Ishikawa (cell line): Measurements from ENCODE around the gene CSRP1.

ENCODE experiments used
- CEBPB ChIP-seq: IDR thresholded peaks from 2 replicates; pipeline ENCODE4 v1.6.1; 2012
- CREB1 ChIP-seq: IDR thresholded peaks from 2 replicates; pipeline ENCODE4 v1.6.1; 2012; ENCODE audit warnings: low read depth
- EGR1 ChIP-seq: IDR thresholded peaks from 2 replicates; pipeline ENCODE4 v1.6.1; 2012
- FOXM1 ChIP-seq: IDR thresholded peaks from 2 replicates; pipeline ENCODE4 v1.6.1; 2012; ENCODE audit warnings: low read depth, borderline replicate concordance
- MAX ChIP-seq: IDR thresholded peaks from 2 replicates; pipeline ENCODE4 v1.6.1; 2012
- NFIC ChIP-seq: IDR thresholded peaks from 2 replicates; pipeline ENCODE4 v1.6.1; 2012
- RAD21 ChIP-seq: IDR thresholded peaks from 2 replicates; pipeline ENCODE4 v1.6.1; 2012; ENCODE audit warnings: low read depth
- REST ChIP-seq: IDR thresholded peaks from 2 replicates; pipeline ENCODE4 v1.6.1; 2012; ENCODE audit warnings: low read depth, mild to moderate bottlenecking
- TAF1 ChIP-seq: IDR thresholded peaks from 2 replicates; pipeline ENCODE4 v1.6.1; 2012; ENCODE audit warnings: low read depth, mild to moderate bottlenecking
- TCF12 ChIP-seq: IDR thresholded peaks from 2 replicates; pipeline ENCODE4 v1.6.1; 2012; ENCODE audit warnings: low read depth
- TEAD4 ChIP-seq: IDR thresholded peaks from 2 replicates; pipeline ENCODE4 v1.6.1; 2012
- USF1 ChIP-seq: IDR thresholded peaks from 2 replicates; pipeline ENCODE4 v1.6.1; 2012
- YY1 ChIP-seq: IDR thresholded peaks from 2 replicates; pipeline ENCODE4 v1.6.1; 2012; ENCODE audit warnings: low read depth
- ZBTB7A ChIP-seq: IDR thresholded peaks from 2 replicates; pipeline ENCODE4 v1.6.1; 2012; ENCODE audit warnings: low read depth

CSRP1 gene

GRCh38 chr1:201509601-201510374 is 2.9 kb upstream of the CSRP1 start:
- TF ChIP-seq CEBPB, result no peak
- no peak for TF ChIP-seq MAX
- no peak for TF ChIP-seq YY1
- no peak for TF ChIP-seq TCF12
- no peak for TF ChIP-seq FOXM1
- no peak for TF ChIP-seq EGR1
- no peak for TF ChIP-seq USF1
- TF ChIP-seq TEAD4, result no peak
- TF ChIP-seq CREB1, result no peak

GRCh38 chr1:201508809-201509208 is 1.9 kb upstream of the CSRP1 start:
- no peak for TF ChIP-seq NFIC

- TF ChIP-seq USF1 (no peak), CREB1 (no peak), NFIC (no peak), CEBPB (no peak), TAF1 (no peak), EGR1 (no peak), FOXM1 (no peak)
These were observed 395 bp upstream of the CSRP1 start for GRCh38 chr1:201507360-201507675.

- TF ChIP-seq REST, result no peak
- no peak for TF ChIP-seq FOXM1
- no peak for TF ChIP-seq ZBTB7A
- TF ChIP-seq EGR1, result no peak
- no peak for TF ChIP-seq CEBPB
- no peak for TF ChIP-seq USF1
- TF ChIP-seq MAX, result no peak
- no peak for TF ChIP-seq TCF12
- no peak for TF ChIP-seq TEAD4
- TF ChIP-seq TAF1, result no peak
- no peak for TF ChIP-seq YY1
These were observed 831 bp downstream of the CSRP1 start for GRCh38 chr1:201506092-201506491.

- TF ChIP-seq TCF12 (0 out of 2 replicates have a peak, but pooled peaks have one; percentile 18), TAF1 (0 out of 2 replicates have a peak, but pooled peaks have one; percentile 34), REST (no peak)
These were observed 1.4 kb downstream of the CSRP1 start for GRCh38 chr1:201505503-201505890.

- TF ChIP-seq CEBPB (no peak), USF1 (no peak), NFIC (no peak), TAF1 (no peak), EGR1 (no peak), TEAD4 (no peak), YY1 (no peak), MAX (no peak), RAD21 (no peak), FOXM1 (no peak), CREB1 (no peak), TCF12 (no peak), REST (no peak), ZBTB7A (no peak)
These were observed 2.0 kb downstream of the CSRP1 start for GRCh38 chr1:201504799-201505502.
